Epidermal melanocyte (primary cell): ENCODE measurements around the gene COL13A1.

Experiments
- DNase-seq: peaks from one replicate; pipeline ENCODE4 v3.0.0; 2011; ENCODE audit warnings: low spot score; ENCODE audit not compliant: insufficient read length

Gene COL13A1

DNA sequence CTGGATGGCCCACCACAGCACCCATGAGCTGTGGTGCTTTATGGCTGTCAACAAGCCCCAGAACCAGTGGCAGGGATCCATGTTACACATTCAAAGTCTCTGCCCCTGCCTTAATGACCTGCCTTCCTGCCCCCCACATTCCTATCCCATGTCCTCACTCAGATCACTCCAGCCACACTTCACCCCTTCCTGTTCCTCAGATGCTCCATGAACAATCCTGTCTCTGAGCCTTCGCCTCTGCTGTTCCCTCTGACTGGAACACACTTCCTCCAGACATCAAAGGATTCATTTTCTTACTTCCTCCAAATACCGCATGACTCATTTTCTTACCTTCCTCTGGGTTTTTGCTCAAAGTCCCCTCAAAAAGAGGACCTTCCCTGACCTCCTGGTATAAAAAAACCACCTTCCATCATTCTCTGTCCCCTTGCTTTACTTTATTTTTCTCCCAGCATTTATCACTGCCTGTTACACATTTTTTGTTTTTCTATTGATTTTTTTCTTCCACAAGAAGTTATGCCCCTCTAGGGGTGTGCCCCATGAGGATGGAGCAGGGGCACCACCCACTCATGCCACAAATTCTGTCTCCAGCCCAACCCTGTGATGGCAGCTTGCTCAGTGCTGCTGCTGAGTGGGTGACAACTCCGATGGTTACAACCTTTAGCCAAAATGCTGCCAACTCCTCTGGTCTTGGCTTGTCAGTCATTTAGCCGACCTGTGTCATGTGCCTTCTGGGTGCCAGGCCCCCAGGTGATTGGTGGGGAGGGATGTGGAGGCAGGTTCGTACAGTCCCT lies 18.2 kb downstream of the COL13A1 start:
- DNase-seq = no peak

DNA sequence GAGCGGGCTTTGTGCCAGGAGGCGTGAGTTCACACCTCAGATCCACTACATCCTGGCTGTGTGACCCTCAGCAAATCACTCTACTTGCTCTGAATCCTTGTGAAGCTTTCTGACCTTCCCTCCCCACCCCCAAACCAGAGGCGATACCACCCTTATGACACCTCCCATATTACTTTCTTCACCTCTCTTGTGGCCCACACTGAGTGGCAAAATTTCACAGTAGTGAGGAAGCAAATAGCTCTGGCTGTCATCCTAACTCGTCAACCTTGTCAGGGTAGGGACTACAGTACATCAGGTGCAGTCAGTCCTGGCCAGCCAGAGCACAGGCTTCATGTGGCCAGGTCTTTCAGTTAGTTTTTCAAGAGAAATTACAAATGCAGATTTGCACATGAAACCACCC lies 19.1 kb downstream of the COL13A1 start:
- no peak for DNase-seq

DNA sequence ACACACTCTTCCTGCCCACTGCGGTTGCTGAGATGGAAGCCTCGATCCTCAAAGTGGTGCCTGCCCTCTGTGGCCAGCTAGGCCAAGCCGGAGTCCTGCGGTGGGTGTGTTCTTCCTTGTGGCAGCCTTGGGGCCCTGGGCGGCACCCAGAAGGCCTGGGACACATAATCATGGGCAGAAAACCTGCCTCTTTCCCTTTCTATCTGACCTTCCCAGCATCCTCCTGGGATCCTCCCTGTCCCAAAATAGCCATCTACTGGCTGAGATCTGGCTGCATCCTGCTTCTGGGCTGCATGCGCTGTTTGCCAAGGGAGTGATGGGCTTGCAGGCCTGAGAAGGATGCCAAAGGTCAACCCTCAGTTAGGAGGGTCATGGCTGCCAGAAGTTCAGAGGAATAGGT lies 23.9 kb downstream of the COL13A1 start:
- DNase-seq = no peak

DNA sequence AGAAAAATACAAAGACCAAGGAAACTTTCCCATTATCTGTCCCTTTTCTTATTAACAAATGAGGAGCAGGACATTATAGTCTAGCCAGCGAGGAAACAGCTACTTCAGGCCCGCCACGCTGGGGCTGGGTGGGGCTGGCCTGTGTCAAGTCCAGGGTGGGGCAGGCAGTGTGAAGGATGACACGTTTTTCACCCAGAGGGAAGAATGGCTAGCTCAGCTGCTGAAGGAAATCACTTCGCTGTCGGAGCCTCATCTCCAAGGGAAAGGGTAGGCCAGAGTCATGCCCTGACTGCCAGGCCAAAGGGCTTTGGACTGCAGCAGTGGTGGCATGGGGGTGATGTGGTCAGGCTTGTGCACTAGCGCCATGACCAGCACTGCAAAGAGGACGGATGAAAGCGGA lies 24.4 kb downstream of the COL13A1 start:
- no peak for DNase-seq

DNA sequence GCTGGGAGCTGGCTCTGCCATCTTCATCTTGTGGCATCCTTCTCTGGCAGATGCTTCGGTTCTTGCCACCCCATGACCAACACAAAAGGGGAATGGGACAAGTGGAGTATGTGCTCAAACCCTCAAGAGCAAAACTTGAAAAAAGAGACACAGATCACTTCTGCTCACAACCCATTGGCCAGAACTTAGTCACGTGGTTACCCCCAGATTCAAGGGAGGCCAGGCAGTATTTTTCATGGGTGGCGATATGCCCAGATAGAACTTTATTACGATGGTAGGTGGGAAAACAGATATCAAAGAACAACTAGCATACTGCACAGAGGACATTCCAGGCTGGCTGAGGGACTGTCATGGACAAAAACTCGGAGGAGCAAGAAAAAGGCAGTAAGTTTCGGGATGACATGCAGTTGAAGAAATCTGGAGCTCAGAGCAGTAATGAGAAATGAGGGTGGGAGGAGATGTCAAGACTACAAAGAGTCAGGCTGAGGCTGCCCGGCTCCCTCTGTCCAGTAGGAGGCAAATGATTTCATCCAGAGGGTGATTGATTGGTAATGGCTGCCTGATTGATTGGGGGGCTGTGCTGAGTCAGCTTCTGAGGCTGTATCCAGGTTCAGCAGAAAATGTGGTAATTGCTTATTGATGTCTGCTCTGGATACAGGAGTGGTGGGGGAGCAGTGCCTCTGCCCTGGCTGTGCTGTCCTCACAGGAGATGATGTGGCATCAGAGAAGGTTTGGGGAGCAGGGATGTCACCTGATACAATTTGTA lies 25.3 kb downstream of the COL13A1 start:
- DNase-seq = no peak

DNA sequence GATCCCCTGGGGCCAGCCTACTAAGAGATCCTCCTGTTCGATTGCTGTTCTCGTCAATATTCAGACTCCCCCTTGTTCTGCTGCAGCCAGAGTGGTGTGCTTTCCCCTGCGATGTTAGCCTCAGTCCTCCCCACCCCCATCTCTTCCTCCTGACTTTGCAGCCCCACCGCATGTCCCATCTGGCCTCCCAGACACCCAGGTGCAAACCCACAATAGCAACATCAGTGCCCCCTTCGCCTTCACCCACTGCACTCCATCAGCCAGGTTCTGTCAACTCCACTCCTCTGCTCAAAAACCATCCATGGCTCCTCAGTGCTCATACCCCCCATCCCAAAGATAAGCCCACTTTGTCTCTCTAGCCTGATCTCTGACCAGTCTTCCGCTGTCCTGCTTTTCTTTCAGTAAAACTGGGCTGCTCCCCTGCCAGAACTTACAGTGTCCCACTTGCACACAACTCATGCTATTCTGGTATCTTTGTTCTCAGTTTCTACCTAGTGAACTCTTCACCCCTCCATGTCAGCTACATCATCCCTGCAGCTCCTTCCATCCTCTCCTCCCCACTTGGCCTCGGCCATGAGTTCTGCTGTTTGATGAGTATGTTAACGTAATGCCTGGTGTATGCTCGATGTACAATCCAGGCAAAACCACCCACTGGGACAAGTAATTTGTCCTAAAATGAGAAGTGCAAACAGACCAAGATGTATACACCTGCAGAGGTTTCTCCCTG lies 26.6 kb downstream of the COL13A1 start:
- no peak for DNase-seq

DNA sequence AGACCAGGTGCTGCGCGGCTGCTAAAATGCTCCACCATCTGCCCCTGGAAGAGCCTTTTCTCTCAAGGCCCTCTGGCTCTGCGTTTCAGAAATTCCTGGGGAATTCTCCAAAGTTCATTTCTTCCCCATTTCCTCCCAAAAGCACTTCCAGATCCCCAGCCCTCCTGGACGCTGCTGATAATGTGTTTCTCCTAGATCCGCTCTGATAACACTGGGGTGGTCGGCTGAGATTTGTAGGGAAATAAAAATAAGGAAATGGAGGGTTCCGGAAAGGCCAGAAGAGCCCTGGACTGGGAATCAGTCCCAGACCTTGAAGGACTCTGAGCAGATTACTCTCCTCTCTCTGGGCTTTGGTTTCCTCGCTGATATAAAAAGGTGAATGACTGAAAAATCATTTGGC lies 28.1 kb downstream of the COL13A1 start:
- DNase-seq = no peak

DNA sequence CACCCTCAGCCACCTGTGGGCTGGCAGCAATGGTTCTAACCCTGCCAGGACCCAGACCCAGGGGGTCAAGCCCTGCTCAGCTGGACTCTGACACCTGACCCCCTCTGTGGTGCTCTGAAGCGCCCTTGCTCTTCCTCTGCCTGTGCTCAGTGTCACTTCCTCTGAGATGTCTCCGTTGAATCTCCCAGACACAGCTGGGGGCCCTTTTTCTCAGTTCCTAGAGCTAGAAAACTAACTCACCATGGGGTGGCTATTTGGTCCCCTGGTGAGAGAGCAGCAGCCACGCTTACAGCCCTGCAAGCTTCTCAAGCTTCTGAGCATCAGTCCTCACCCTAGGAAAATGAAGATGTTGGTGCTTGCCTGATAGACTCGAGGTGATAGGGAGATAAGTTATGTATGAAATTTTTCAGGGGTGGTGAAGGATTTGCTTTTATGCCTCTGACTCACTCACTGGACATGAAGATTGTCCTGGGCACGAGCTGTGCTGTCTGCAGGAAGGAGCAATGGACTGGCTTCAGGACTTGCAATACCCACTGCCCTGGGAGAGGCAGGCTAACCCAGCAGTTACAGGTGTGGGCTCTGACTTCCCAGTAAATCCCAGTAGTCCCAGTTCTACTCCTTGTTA lies 29.6 kb downstream of the COL13A1 start:
- no peak for DNase-seq

DNA sequence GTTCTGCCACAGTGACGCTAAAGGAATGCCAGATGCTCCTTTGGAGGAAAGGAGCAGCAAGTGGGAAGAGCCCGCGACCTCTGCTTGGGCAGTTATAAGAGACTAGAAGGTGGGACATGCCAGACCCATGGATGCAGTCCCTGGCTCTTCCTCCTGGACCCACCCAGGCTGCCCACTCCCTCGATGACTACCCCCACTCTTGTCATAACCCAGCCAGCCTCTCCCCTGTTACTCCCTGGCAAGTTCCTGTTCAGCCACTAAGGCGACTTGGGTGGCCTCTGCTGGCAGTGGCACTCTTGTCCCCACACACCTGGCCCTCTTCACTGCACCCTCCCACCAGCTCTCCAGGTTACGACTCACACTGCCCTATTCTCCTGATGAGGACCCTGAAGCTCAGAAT lies 33.5 kb downstream of the COL13A1 start:
- no peak for DNase-seq

DNA sequence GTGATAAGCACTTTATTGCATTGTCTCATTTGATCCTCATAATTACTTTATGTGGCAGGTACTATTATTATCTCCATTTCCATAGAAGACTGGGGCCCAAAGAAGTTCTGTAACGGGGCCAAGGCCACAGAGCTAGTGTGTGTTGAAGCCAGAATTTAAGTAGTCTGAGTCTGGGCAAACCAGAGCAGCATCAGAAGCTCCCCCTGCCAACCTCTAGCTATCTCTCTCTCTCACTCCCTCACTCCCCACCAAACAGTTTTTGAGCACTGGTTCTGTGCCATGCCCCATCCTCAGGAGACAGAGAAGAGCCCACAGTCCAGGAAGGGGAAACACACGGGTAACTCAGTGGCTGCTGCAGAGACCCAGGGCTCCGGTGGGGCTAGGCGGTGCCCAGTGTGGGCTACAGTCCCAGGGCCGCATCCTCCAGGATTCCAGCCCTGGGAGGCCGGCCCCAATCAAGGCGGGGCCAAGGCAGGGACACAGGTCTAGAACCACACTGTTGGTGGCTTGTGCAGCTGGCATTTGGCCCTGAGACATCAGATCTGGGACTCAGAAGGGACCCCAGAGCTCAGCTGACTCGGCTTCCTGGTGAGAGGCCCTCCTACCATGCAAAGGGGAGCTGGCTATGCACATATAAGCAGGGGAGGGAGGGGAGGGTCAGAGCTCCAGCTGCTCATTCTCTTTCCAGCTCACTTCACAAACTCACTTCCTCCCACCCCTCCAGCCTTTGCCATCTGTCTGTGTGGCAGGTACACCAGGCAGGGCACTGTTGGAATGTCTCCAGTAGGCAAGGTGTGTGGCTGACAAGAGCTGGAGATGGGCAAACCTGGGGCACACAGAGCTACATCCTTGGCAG lies 34.4 kb downstream of the COL13A1 start:
- DNase-seq = no peak

DNA sequence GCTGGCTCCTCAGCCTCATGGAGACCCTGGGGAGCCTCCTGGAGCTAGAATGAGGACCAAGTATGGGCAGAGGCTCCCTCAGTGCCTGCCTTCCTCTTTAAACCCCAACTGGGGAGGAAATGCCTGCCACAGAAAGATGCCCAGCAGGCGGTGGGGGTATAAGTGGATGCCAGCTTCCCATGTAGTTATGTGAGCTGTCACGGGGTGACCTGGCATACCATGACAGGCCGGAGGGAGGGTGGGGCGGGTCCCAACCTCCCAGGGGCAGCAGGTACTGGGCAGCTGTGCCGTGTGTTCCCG lies 35.0 kb downstream of the COL13A1 start:
- DNase-seq = no peak

DNA sequence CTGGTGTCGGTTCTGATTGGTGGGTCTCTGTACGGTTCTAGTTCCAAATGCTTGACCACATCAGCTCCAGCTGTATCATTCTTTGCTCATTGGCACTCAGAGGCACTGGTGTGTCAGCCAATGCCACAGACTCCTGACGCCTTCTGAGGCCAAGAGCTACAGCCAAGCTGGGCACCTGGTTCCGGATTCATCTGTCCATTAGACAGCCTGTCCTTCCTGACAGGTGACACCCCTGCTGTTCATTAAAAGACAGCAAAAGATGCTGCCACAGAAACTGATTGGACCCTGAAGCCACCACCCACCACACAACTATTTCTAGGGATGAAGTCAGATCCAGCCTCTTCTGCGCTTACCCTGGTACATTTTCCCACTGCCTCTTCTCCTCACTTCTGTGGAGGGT lies 35.6 kb downstream of the COL13A1 start:
- no peak for DNase-seq

DNA sequence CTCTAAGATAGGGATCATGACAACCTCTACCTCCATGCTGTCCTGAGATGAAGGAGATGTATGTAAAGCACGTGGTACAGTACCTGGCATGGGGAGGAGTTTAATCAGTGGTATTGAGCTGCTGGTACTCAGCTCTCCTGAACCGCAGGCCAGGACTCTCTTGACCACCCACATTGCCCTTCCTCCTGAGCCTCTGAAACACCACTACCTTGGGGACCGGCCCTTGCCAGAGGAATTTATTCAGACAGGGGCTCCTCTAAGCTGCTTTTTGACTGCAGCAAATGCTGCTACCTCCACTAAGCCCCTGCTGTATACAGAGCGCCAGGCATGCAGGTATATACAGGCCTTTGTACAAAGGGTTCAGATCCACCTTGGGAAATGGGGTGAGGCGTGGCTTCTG lies 36.7 kb downstream of the COL13A1 start:
- no peak for DNase-seq

DNA sequence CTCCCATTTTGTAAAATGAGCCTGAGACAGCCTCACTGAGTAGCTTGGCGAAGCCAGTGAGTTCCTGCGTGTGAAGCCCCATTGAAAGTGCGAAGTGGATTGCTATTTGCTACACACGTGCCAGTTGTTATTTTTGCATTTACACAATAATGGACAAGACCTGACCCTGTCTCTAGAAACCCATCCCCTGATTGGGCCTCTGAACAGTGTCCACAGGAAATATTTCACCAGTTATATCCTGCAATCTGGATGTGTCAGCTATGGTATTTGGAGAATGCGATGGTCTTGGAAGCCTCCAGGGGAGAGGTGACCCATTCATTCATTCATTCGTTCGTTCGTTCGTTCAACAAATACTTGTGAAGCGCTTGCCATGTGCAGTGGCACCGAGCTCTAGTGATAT lies 37.1 kb downstream of the COL13A1 start:
- DNase-seq = peak; percentile 50

DNA sequence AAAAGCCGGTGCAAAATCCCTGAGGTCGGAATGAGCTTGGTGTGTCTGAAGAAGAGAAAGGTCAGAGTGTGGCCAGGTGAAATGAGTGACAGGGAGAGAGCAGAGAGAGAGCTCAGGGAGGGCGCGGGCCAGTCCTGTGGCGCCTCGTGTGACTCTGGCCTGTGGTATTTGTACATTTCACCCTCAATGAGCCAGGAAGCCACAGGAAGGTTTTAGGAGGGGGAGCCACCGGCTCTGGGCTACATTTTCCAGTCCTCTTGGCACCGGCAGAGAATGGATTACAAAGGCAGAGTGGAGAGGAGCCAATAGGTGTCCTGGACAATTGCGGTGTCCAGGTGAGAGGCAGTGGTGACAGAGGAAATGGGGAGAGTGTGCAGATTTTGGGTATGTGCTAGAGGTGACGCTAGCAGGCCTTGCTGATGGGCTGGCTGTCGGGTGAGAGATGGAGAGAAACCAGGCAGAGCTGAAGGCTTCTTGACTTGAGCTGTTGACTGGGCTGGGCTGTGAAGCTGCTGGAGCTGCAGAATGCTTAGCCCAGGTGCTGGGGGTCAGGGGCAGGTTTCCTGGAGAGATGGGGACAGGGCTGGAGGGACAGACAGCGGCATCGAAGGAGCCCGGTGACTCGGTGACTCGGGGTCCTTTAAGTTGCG lies 38.1 kb downstream of the COL13A1 start:
- peak; percentile 43 for DNase-seq

DNA sequence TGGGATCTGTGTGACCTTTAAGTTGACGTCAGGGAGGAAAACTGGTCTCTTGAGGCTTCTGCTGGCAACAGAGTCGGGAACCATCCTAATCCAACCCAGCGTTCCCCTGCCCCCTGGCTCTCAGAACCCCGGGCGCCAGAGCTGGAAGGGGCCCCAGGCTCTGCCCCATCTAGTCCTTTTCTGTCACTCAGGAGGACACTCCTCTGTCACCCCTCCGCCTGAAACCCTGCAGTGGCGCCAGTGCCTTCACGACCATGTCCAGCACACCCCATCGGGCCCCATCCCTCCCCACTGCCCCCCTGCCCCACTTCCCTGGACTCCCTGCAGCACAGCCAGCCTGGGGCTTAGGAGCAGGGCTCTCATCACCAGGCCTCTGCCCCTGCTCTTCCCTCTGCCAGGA lies 39.1 kb downstream of the COL13A1 start:
- no peak for DNase-seq

DNA sequence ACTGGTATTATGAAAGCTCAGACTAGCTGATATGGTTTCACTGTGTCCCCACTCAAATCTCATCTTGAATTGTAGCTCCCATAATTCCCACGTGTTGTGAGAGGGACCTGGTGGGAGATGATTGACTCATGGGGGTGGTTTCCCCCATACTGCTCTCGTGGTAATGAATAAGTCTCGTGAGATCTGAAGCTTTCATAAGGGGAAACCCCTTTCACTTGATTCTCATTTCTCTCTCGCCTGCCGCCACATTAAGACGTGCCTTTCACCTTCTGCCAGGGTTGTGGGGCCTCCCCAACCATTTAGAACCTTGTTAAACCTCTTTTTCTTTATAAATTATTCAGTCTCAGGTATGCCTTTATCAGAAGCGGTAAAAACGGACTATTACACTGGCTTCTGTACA lies 40.3 kb downstream of the COL13A1 start:
- no peak for DNase-seq

DNA sequence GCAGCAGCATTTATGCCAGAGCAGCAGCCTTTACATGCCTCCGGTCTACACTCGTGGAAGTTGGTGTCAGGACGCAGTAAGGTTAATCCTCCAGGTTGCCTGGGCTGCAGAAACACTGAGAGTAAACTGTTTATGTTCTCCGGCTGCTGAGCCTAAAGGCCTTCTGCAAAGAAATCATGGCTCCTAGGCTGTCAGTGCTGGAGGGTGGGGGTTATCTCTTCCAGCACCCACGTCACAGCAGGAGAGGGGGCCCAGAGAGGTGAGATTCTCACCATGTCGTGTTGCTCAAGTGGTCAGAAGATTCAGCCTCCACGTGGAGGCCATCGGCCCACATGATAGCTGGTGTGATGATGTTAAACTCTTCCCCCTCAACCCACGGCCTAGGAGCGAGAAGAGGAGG lies 41.2 kb downstream of the COL13A1 start:
- no peak for DNase-seq

DNA sequence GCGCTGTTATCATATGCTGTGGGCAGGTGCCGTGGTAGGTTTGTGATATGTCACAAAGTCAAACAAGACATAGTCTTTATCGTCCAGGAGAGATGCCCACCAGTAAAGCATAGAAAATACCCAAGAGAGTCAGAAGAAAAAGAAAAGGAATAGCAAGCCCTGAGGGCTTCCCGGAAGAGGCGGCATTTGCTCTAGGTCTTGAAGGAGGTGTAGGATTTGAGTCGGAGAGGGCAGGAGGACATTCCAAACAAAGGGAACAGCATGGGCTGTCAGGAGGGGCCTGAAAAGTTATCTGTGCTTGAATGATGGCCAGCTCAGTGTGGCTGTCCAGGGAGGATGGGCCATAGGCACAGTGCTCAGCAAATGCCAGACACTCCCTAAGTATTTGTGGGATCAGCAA lies 42.2 kb downstream of the COL13A1 start:
- DNase-seq = no peak

DNA sequence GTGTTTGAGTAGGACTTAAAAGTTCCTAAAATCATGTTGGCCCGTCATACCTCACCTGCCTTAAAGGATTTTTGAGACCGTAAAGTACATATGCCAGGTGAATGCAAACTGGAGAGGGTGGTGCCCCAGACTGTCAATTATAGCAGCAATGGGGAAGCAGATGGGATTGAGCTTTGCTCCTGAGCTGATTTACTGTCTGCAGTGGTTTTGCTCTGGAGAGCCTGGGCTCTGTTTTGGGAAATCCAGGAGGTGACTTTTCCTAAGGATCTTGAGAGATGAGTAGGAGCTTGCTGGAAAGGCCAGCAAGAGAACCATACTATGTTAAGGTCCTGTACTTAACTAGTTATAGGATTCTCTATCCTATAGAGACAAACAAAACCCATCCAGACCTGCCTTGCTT lies 43.0 kb downstream of the COL13A1 start:
- DNase-seq = no peak
